NT2/D1 (cell line): Measurements from ENCODE around the gene UQCC2.

Experiments used
- DNase-seq: peaks from one replicate; pipeline ENCODE4 v3.0.0-alpha.2; 2011; ENCODE audit warnings: low read depth, low spot score
- H3K27me3 ChIP-seq: 2 replicates; pipeline ENCODE4 v1.6.0; 2011; ENCODE audit warnings: mild to moderate bottlenecking; ENCODE audit not compliant: insufficient read length, insufficient read depth
- H3K36me3 ChIP-seq: 2 replicates; pipeline ENCODE4 v1.6.1; 2011; ENCODE audit warnings: mild to moderate bottlenecking, low read length, mixed read lengths; ENCODE audit not compliant: insufficient read depth, insufficient read length
- H3K4me1 ChIP-seq: 2 replicates; pipeline ENCODE4 v1.5.1; 2011; ENCODE audit not compliant: insufficient read depth, insufficient read length
- H3K4me3 ChIP-seq: 2 replicates; pipeline ENCODE4 v1.5.1; 2011; ENCODE audit warnings: low read depth; ENCODE audit not compliant: insufficient read length
- H3K9ac ChIP-seq: 2 replicates; pipeline ENCODE4 v1.6.0; 2011; ENCODE audit warnings: low read depth; ENCODE audit not compliant: insufficient read length
- H3K9me3 ChIP-seq: 2 replicates; pipeline ENCODE4 v1.5.1; 2011; ENCODE audit warnings: mild to moderate bottlenecking, low read length; ENCODE audit not compliant: insufficient read depth
- SUZ12 ChIP-seq: IDR thresholded peaks from 2 replicates; pipeline ENCODE4 v1.6.1; 2011; ENCODE audit not compliant: insufficient read length, insufficient read depth; ENCODE audit errors: extremely low read depth
- YY1 ChIP-seq: IDR thresholded peaks from 2 replicates; pipeline ENCODE4 v1.6.1; 2011; ENCODE audit not compliant: insufficient read length, insufficient read depth
- ZNF274 ChIP-seq: IDR thresholded peaks from 2 replicates; pipeline ENCODE4 v1.6.1; 2011; ENCODE audit warnings: mild to moderate bottlenecking, low read depth, low read length

The UQCC2 gene

GRCh38 chr6:33675968-33676367 is 35.5 kb downstream of the UQCC2 start:
- Histone ChIP-seq H3K27me3 (no peaks in the 10 kb centered on the region), H3K9me3 (no peaks in the 10 kb centered on the region), H3K4me1 (peaks cover 11% of the 10 kb centered on the region), H3K4me3 (no peak overlapping the region), H3K36me3 (peaks cover 22% of the 10 kb centered on the region), H3K9ac (no peak overlapping the region)
- TF ChIP-seq ZNF274 (no peak), SUZ12 (no peak), YY1 (no peak)
- DNase-seq = no peak

DNA sequence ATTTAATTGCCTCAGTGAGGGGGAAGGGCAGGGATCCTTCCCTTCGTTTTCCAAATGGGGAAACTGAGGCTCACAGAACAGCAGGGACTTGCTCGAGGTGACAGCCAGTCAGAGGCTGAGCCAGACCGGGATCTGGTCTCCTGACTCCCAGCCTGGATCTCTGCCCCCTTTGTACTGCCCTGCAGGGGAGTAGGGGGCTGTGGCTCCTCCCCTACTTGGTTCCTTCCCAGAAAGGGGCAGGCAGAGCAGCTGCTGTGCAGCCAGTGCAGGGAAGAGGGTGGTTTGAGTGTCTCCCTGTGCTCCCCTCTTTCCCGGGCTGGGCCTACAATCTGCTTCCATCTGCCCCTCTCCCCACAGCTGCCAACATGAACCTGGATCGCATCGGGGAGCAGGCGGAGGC is 37.6 kb downstream of the UQCC2 start:
- peaks cover 18% of the 10 kb centered on the region for H3K36me3 ChIP-seq
- H3K4me1 ChIP-seq = peaks cover 11% of the 10 kb centered on the region
- H3K27me3 ChIP-seq = no peaks in the 10 kb centered on the region
- H3K9ac ChIP-seq = peak overlapping the region; percentile 21
- DNase-seq = no peak
- TF ChIP-seq SUZ12 (no peak), ZNF274 (no peak), YY1 (no peak)
- no peaks in the 10 kb centered on the region for H3K9me3 ChIP-seq
- H3K4me3 ChIP-seq = no peak overlapping the region

- no peaks in the 10 kb centered on the region for H3K9me3 ChIP-seq
- H3K4me3 ChIP-seq = no peak overlapping the region
- H3K4me1 ChIP-seq = peaks cover 11% of the 10 kb centered on the region
- no peak overlapping the region for H3K9ac ChIP-seq
- peaks cover 20% of the 10 kb centered on the region for H3K36me3 ChIP-seq
- DNase-seq = peak; percentile 18
- no peaks in the 10 kb centered on the region for H3K27me3 ChIP-seq
- TF ChIP-seq YY1 (no peak), ZNF274 (no peak), SUZ12 (no peak)
Observed at GRCh38 chr6:33672808-33673207, 38.7 kb downstream of the UQCC2 start.

- TF ChIP-seq SUZ12 = no peak
- TF ChIP-seq YY1 = no peak
- no peak for TF ChIP-seq ZNF274
- Histone ChIP-seq H3K36me3 (peaks cover 20% of the 10 kb centered on the region), H3K9ac (no peak overlapping the region), H3K4me1 (peaks cover 11% of the 10 kb centered on the region), H3K27me3 (no peaks in the 10 kb centered on the region), H3K4me3 (no peak overlapping the region), H3K9me3 (no peaks in the 10 kb centered on the region)
- DNase-seq = no peak
Observed at GRCh38 chr6:33671744-33672072, 39.8 kb downstream of the UQCC2 start.

DNA sequence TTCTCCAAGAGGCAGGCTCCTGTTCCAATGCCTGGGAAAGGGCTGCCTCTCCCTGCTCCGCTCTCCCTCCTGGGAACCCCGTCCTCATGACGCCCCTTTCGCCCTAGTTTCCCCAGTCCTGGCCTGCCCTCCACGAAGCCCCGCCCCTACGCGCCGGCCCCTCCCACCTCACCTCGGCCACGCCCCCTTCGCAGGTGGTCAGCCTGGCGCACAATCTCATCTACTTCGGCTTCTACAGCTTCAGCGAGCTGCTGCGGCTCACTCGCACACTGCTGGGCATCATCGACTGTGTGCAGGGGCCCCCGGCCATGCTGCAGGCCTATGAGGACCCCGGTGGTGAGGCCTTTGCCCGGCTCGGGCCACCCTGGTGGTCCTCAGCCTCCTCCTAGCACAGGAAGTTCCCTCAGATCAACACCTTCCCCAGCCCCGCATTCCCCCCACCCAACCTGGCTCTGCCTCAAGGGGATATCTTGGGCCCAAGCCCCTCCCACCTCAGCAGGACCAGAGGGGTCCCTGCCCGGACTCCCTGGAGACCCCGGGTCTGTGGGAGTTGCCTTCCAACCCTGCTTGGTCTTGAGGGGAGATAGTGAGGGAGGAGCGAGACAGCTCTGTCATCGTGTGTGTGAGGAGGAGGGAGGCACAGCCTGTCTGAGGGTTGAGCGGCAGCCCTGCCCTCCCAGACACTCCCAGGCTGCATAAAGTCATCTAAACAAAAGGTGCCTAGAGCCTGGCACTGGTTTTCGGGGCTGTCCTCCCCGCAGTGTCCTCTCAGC is 40.3 kb downstream of the UQCC2 start:
- DNase-seq = no peak
- no peak overlapping the region for H3K4me3 ChIP-seq
- peaks cover 20% of the 10 kb centered on the region for H3K36me3 ChIP-seq
- TF ChIP-seq YY1 (no peak), ZNF274 (no peak), SUZ12 (no peak)
- H3K4me1 ChIP-seq = peaks cover 11% of the 10 kb centered on the region
- no peaks in the 10 kb centered on the region for H3K9me3 ChIP-seq
- H3K27me3 ChIP-seq = no peaks in the 10 kb centered on the region
- H3K9ac ChIP-seq = no peak overlapping the region

- no peak overlapping the region for H3K9ac ChIP-seq
- no peaks in the 10 kb centered on the region for H3K27me3 ChIP-seq
- H3K36me3 ChIP-seq = peaks cover 20% of the 10 kb centered on the region
- no peaks in the 10 kb centered on the region for H3K9me3 ChIP-seq
- no peak for DNase-seq
- no peak for TF ChIP-seq YY1
- TF ChIP-seq ZNF274 = no peak
- TF ChIP-seq SUZ12 = no peak
- peaks cover 11% of the 10 kb centered on the region for H3K4me1 ChIP-seq
- H3K4me3 ChIP-seq = no peak overlapping the region
Observed at GRCh38 chr6:33670086-33670660, 41.3 kb downstream of the UQCC2 start.

DNA sequence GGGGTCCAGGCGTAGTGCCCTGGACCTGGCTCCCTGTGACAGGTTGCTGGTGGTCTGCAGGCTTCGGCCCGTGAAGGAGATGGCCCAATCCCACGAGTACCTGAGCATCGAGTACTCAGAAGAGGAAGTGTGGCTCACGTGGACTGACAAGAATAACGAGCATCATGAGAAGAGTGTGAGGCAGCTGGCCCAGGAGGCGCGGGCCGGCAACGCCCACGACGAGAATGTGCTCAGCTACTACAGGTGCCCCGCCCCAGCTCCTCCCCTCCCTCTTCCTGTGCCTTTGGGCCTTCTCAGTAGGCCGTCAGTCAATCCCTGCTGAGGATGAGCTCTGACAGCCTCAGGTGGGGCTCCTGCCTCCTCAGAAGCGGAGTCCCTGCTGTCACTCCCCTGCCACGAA is 42.6 kb downstream of the UQCC2 start:
- Histone ChIP-seq H3K9ac (no peak overlapping the region), H3K4me3 (no peak overlapping the region), H3K36me3 (peaks cover 17% of the 10 kb centered on the region), H3K9me3 (no peaks in the 10 kb centered on the region), H3K4me1 (peaks cover 10% of the 10 kb centered on the region), H3K27me3 (no peaks in the 10 kb centered on the region)
- DNase-seq = no peak
- TF ChIP-seq YY1 (no peak), SUZ12 (no peak), ZNF274 (no peak)
